HEK293T (cell line): ENCODE data around the gene RAMACL.

Experiments
- NFRKB ChIP-seq: fragments of 450-650 bp; IDR thresholded peaks from 2 replicates; pipeline ENCODE4 v1.6.1; 2016; ENCODE audit warnings: mild to moderate bottlenecking, moderate library complexity
- SP1 ChIP-seq: fragments of 450-650 bp; IDR thresholded peaks from 2 replicates; pipeline ENCODE4 v1.6.1; 2017
- TARDBP ChIP-seq: fragments of 450-650 bp; IDR thresholded peaks from 2 replicates; pipeline ENCODE4 v1.6.1; 2016

- TF ChIP-seq TARDBP: no peak
- TF ChIP-seq SP1: no peak
- no peak for TF ChIP-seq NFRKB
These were observed 22.7 kb downstream of the RAMACL start for GRCh38 chr6:166563805-166564204.
